Fibroblast of lung (primary cell): ENCODE data around the gene TOX4.

ENCODE experiments used
- CTCF ChIP-seq, 2 donors: IDR thresholded peaks in 1 of 2; conservative IDR thresholded peaks in 1 of 2; 1 replicate in 1 of 2; 2 replicates in 1 of 2; pipeline ENCODE4 v1.5.1; 2011 to 2012; ENCODE audit warnings: low read length in 2 of 2, control low read depth in 1 of 2, inconsistent platforms in 1 of 2, low read depth in 1 of 2, mild to moderate bottlenecking in 1 of 2
- EZH2 ChIP-seq: IDR thresholded peaks from 2 replicates; pipeline ENCODE4 v1.5.1; 2012; ENCODE audit warnings: low read length, control low read depth, mild to moderate bottlenecking; ENCODE audit errors: missing control alignments

GRCh38 chr14:21476523-21476924, 471 bp upstream of the TOX4 start:
- TF ChIP-seq CTCF (conservative IDR thresholded peaks at IDR 0.05 in 1 of 2, IDR thresholded peaks at IDR 0.05 in 1 of 2; ENCODE audit: low read depth in 1 of 2, low read length in 2 of 2), result no peak
- TF ChIP-seq EZH2, result no peak
